HEK293T (cell line): ENCODE results near the gene TTYH2.

Experiments
- CTCF ChIA-PET: fragments of 350-600 bp; formaldehyde crosslinking; extraction: SDS; loops from one replicate; lab custom pipeline; 2021; ENCODE audit warnings: antibody characterized with exemption, inconsistent platforms; lab: Yijun Ruan, JAX
- POLR2A ChIA-PET: fragments of 350-600 bp; formaldehyde crosslinking; extraction: SDS; loops from one replicate; lab custom pipeline; 2020; ENCODE audit warnings: antibody characterized with exemption, inconsistent platforms; lab: Yijun Ruan, JAX
- DNase-seq: peaks from one replicate; pipeline ENCODE4 v3.0.0; 2012; ENCODE audit warnings: mixed read lengths; ENCODE audit errors: extremely low spot score
- ARNT ChIP-seq: fragments of 450-650 bp; IDR thresholded peaks from 2 replicates; pipeline ENCODE4 v1.6.1; 2017; ENCODE audit warnings: mild to moderate bottlenecking
- BHLHE40 ChIP-seq: fragments of 450-650 bp; IDR thresholded peaks from 2 replicates; pipeline ENCODE4 v1.6.1; 2016; ENCODE audit warnings: mild to moderate bottlenecking, moderate library complexity, borderline replicate concordance
- CTBP1 ChIP-seq: fragments of 450-650 bp; IDR thresholded peaks from 2 replicates; pipeline ENCODE4 v1.6.1; 2016; ENCODE audit warnings: borderline replicate concordance
- ELF4 ChIP-seq: fragments of 450-650 bp; IDR thresholded peaks from 2 replicates; pipeline ENCODE4 v1.6.1; 2017; ENCODE audit warnings: antibody characterized with exemption
- FOXA1 ChIP-seq: fragments of 450-650 bp; IDR thresholded peaks from 2 replicates; pipeline ENCODE4 v1.6.1; 2016; ENCODE audit warnings: mild to moderate bottlenecking
- FOXK2 ChIP-seq: fragments of 450-650 bp; IDR thresholded peaks from 2 replicates; pipeline ENCODE4 v1.6.1; 2016; ENCODE audit warnings: mild to moderate bottlenecking
- FOXM1 ChIP-seq: fragments of 450-650 bp; IDR thresholded peaks from 2 replicates; pipeline ENCODE4 v1.6.1; 2017; ENCODE audit warnings: mild to moderate bottlenecking, borderline replicate concordance
- HDGF ChIP-seq: fragments of 450-650 bp; IDR thresholded peaks from 2 replicates; pipeline ENCODE4 v1.6.1; 2017; ENCODE audit warnings: antibody characterized with exemption, borderline replicate concordance
- L3MBTL2 ChIP-seq: fragments of 450-650 bp; conservative IDR thresholded peaks from 2 replicates; pipeline ENCODE4 v1.6.1; 2016; ENCODE audit warnings: mild to moderate bottlenecking
- LEF1 ChIP-seq: fragments of 450-650 bp; IDR thresholded peaks from 2 replicates; pipeline ENCODE4 v1.6.1; 2017; ENCODE audit warnings: mild to moderate bottlenecking, borderline replicate concordance
- NFRKB ChIP-seq: fragments of 450-650 bp; IDR thresholded peaks from 2 replicates; pipeline ENCODE4 v1.6.1; 2016; ENCODE audit warnings: mild to moderate bottlenecking, moderate library complexity
- PKNOX1 ChIP-seq: fragments of 450-650 bp; IDR thresholded peaks from 2 replicates; pipeline ENCODE4 v1.6.1; 2016
- SP1 ChIP-seq: fragments of 450-650 bp; IDR thresholded peaks from 2 replicates; pipeline ENCODE4 v1.6.1; 2017
- SUZ12 ChIP-seq: fragments of 450-650 bp; IDR thresholded peaks from 2 replicates; pipeline ENCODE4 v1.6.1; 2016; ENCODE audit warnings: mild to moderate bottlenecking
- TARDBP ChIP-seq: fragments of 450-650 bp; IDR thresholded peaks from 2 replicates; pipeline ENCODE4 v1.6.1; 2016
- ZNF384 ChIP-seq: fragments of 450-650 bp; IDR thresholded peaks from 2 replicates; pipeline ENCODE4 v1.6.1; 2016

TTYH2 gene

GRCh38 chr17:74268558-74268957 lies 55.2 kb downstream of the TTYH2 start:
- TF ChIP-seq FOXM1 (no peak), PKNOX1 (no peak), ZNF384 (no peak), FOXA1 (no peak), SUZ12 (no peak), CTBP1 (no peak), NFRKB (no peak), ELF4 (no peak), BHLHE40 (no peak), SP1 (no peak), TARDBP (no peak), L3MBTL2 (no peak), FOXK2 (no peak), HDGF (no peak), LEF1 (no peak), ARNT (no peak)
- POLR2A ChIA-PET: no interaction called here
- no peak for DNase-seq
- CTCF ChIA-PET: no interaction called here

- no peak for DNase-seq
- CTCF ChIA-PET: no interaction called here
- TF ChIP-seq FOXA1 (no peak), L3MBTL2 (no peak), NFRKB (no peak), BHLHE40 (no peak)
- POLR2A ChIA-PET: no interaction called here
Observed at GRCh38 chr17:74270333-74270732, 57.0 kb downstream of the TTYH2 start.

- TF ChIP-seq ZNF384: no peak
- TF ChIP-seq PKNOX1: peak; percentile 15; the same call in 1 of the 2 replicates
- no peak for TF ChIP-seq HDGF
- DNase-seq: no peak
- CTCF ChIA-PET: no interaction called here
- POLR2A ChIA-PET: no interaction called here
Observed at GRCh38 chr17:74271281-74271680, 57.9 kb downstream of the TTYH2 start.

GRCh38 chr17:74271901-74272561 lies 58.7 kb downstream of the TTYH2 start:
- ChIA-PET POLR2A (no interaction called here), CTCF (no interaction called here)
- no peak for TF ChIP-seq TARDBP
- TF ChIP-seq BHLHE40: no peak
- TF ChIP-seq ARNT: no peak
- no peak for DNase-seq

GRCh38 chr17:74272731-74273201 lies 59.4 kb downstream of the TTYH2 start:
- ChIA-PET POLR2A (no interaction called here), CTCF (interaction anchor here (0.7 kb wide), 1 partner anchor 27 kb away, joined by 3 read pairs; no protein-coding TSS in a partner anchor)
- DNase-seq: no peak
- TF ChIP-seq SP1 (no peak), SUZ12 (no peak), FOXK2 (no peak), PKNOX1 (peak; percentile 85), CTBP1 (no peak), BHLHE40 (no peak)

- no peak for DNase-seq
- ChIA-PET POLR2A (no interaction called here), CTCF (interaction anchor here (1.7 to 2.0 kb wide), 2 partner anchors 11 to 87 kb away, joined by 4 to 5 read pairs; partner anchors contain the start of gene BTBD17)
- TF ChIP-seq SP1 (no peak), FOXK2 (no peak)
Observed at GRCh38 chr17:74274060-74274708, 60.8 kb downstream of the TTYH2 start, which contains the start of gene DNAI2. Gene DNAI2 (plus strand): TSS chr17:74274234. CDS start chr17:74281818, 7,584 bp downstream.

GRCh38 chr17:74274709-74275340 lies 61.5 kb downstream of the TTYH2 start:
- CTCF ChIA-PET: interaction anchor here (1.7 to 2.0 kb wide), 2 partner anchors 10 to 86 kb away, joined by 4 to 5 read pairs; partner anchors contain the start of gene BTBD17
- POLR2A ChIA-PET: no interaction called here
- no peak for DNase-seq
- TF ChIP-seq TARDBP: no peak
- no peak for TF ChIP-seq SP1
- no peak for TF ChIP-seq ARNT
- no peak for TF ChIP-seq ELF4
- TF ChIP-seq BHLHE40: no peak
- TF ChIP-seq ZNF384: no peak
- TF ChIP-seq CTBP1: no peak
- no peak for TF ChIP-seq NFRKB
- no peak for TF ChIP-seq FOXA1
- no peak for TF ChIP-seq PKNOX1
- no peak for TF ChIP-seq FOXK2
- no peak for TF ChIP-seq LEF1
- TF ChIP-seq HDGF: no peak
